DND-41 (cell line): ENCODE data around the gene TBL1XR1.

ENCODE experiments used
- ATAC-seq: fragments of 200-7000 bp; cut with Tn5 transposase; 3 replicates; pipeline ENCODE4 v1.9.1; 2021; ENCODE audit warnings: low read depth; ENCODE audit not compliant: insufficient read depth
- DNase-seq: peaks from one replicate; pipeline ENCODE4 v3.0.0-alpha.2; 2020
- H2AFZ ChIP-seq: 2 replicates; pipeline ENCODE4 v1.6.0; 2012; ENCODE audit warnings: low read depth, low read length
- H3K27ac ChIP-seq: 2 replicates; pipeline ENCODE4 v1.5.1; 2012; ENCODE audit warnings: low read length, inconsistent platforms
- H3K27me3 ChIP-seq: fragments of 200-600 bp; sonication (generic); 2 replicates; pipeline ENCODE4 v1.6.0; 2012; ENCODE audit warnings: low read length, mild to moderate bottlenecking, inconsistent platforms; ENCODE audit not compliant: insufficient read depth, poor library complexity
- H3K36me3 ChIP-seq: 2 replicates; pipeline ENCODE4 v1.5.1; 2012; ENCODE audit warnings: low read length, inconsistent platforms; ENCODE audit not compliant: insufficient read depth
- H3K4me1 ChIP-seq: 2 replicates; pipeline ENCODE4 v1.5.1; 2012; ENCODE audit warnings: mild to moderate bottlenecking, low read length; ENCODE audit not compliant: insufficient read depth
- H3K4me2 ChIP-seq: 2 replicates; pipeline ENCODE4 v1.6.0; 2012; ENCODE audit warnings: mild to moderate bottlenecking, moderate library complexity, low read length, inconsistent platforms; ENCODE audit not compliant: insufficient read depth
- H3K4me3 ChIP-seq, 2 experiments: fragments of 200-600 bp in 1 of 2; shearing (Covaris generic) in 1 of 2; 2 replicates each; pipeline ENCODE4 v1.5.1; 2012 to 2016; ENCODE audit warnings: inconsistent platforms in 2 of 2, low read length in 2 of 2, mild to moderate bottlenecking in 2 of 2, low read depth in 1 of 2, moderate library complexity in 1 of 2
- H3K79me2 ChIP-seq: 2 replicates; pipeline ENCODE4 v1.6.0; 2012; ENCODE audit warnings: low read length, inconsistent platforms; ENCODE audit not compliant: insufficient read depth
- H3K9ac ChIP-seq: 2 replicates; pipeline ENCODE4 v1.6.0; 2012; ENCODE audit warnings: low read depth, mild to moderate bottlenecking, inconsistent platforms, low read length, moderate library complexity
- H3K9me3 ChIP-seq: 2 replicates; pipeline ENCODE4 v1.5.1; 2012; ENCODE audit warnings: low read length, moderate library complexity, mild to moderate bottlenecking, inconsistent platforms; ENCODE audit not compliant: insufficient read depth, severe bottlenecking
- H4K20me1 ChIP-seq: 2 replicates; pipeline ENCODE4 v1.6.0; 2012; ENCODE audit warnings: low read length; ENCODE audit not compliant: insufficient read depth
- EZH2 ChIP-seq: IDR thresholded peaks from 3 replicates; pipeline ENCODE4 v1.6.1; 2012; ENCODE audit warnings: borderline replicate concordance, low read depth, mild to moderate bottlenecking, moderate library complexity, low read length, inconsistent platforms; ENCODE audit not compliant: severe bottlenecking
- TF ChIP-seq, protein P1 (sequence below): IDR thresholded peaks from 2 replicates; pipeline ENCODE4 v1.5.1; 2012; ENCODE audit warnings: borderline replicate concordance, low read length, moderate library complexity, mild to moderate bottlenecking; ENCODE audit not compliant: poor library complexity, severe bottlenecking; ENCODE audit errors: extremely low read depth

The TBL1XR1 gene

GRCh38 chr3:177131927-177132636 is 65.2 kb downstream of the TBL1XR1 start:
- Histone ChIP-seq H3K27me3 (no peaks in the 10 kb centered on the region), H3K4me3 (no peak overlapping the region), H3K36me3 (peaks cover 22% of the 10 kb centered on the region), H3K27ac (no peak overlapping the region; the same call in 1 of the 2 replicates), H3K4me1 (no peaks in the 10 kb centered on the region), H3K4me2 (no peak overlapping the region), H3K79me2 (peaks cover 100% of the 10 kb centered on the region), H4K20me1 (peaks cover 83% of the 10 kb centered on the region), H3K9ac (no peak overlapping the region), H2AFZ (no peak overlapping the region), H3K9me3 (no peaks in the 10 kb centered on the region)
- ATAC-seq = peak; percentile 23; the same call in 1 of the 3 replicates
- no peak for DNase-seq
- TF ChIP-seq, protein P1, sequence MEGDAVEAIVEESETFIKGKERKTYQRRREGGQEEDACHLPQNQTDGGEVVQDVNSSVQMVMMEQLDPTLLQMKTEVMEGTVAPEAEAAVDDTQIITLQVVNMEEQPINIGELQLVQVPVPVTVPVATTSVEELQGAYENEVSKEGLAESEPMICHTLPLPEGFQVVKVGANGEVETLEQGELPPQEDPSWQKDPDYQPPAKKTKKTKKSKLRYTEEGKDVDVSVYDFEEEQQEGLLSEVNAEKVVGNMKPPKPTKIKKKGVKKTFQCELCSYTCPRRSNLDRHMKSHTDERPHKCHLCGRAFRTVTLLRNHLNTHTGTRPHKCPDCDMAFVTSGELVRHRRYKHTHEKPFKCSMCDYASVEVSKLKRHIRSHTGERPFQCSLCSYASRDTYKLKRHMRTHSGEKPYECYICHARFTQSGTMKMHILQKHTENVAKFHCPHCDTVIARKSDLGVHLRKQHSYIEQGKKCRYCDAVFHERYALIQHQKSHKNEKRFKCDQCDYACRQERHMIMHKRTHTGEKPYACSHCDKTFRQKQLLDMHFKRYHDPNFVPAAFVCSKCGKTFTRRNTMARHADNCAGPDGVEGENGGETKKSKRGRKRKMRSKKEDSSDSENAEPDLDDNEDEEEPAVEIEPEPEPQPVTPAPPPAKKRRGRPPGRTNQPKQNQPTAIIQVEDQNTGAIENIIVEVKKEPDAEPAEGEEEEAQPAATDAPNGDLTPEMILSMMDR = no peak
- TF ChIP-seq EZH2 = no peak

- H3K4me1 ChIP-seq = no peaks in the 10 kb centered on the region
- H3K27me3 ChIP-seq = no peaks in the 10 kb centered on the region
- no peaks in the 10 kb centered on the region for H3K9me3 ChIP-seq
- peaks cover 100% of the 10 kb centered on the region for H3K79me2 ChIP-seq
- peaks cover 11% of the 10 kb centered on the region for H3K36me3 ChIP-seq
- DNase-seq (no peak), ATAC-seq (no peak)
- H3K9ac ChIP-seq = no peak overlapping the region
- no peak overlapping the region for H3K27ac ChIP-seq
- no peak for TF ChIP-seq EZH2
- TF ChIP-seq, protein P1 = no peak
- no peak overlapping the region for H3K4me2 ChIP-seq
- no peak overlapping the region for H3K4me3 ChIP-seq
- H2AFZ ChIP-seq = no peak overlapping the region
- H4K20me1 ChIP-seq = peaks cover 78% of the 10 kb centered on the region
These were observed 70.3 kb downstream of the TBL1XR1 start for GRCh38 chr3:177127008-177127407.

DNA sequence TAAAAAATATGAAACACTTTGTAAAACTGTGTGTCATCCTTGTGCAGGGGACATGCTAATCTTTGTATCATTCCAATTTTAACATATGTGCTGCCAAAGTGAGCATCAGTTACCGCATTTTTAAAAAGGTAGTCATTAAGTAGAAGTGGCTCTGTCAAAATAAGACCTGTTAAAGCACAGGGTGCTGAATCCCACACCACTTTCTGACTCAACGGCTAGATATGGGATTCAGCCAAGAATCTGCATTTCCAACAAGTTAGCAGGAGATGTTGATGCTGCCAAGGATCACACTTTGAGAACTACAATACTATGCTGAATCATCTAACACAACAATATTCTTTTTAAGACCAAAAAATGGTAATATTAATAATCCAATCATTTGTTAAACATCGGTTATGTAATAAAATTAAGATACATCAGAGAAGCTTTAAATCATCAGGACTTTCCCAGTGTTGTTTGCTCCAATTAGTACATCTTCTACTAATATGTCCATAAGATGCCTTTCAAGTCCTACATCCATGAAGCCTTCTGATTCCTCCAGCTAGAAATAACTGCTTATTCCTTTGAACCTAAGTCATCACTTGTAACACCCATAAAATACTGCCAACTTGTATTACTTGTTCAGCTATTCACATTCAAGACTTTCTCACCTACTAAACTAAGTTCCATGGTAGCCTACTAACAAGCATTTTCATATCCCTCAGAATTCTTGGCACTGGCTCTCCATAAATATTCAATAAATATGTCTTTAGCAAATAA is 71.1 kb downstream of the TBL1XR1 start:
- TF ChIP-seq EZH2 = no peak
- TF ChIP-seq, protein P1 = no peak
- no peak overlapping the region for H3K4me2 ChIP-seq
- no peak overlapping the region for H3K27ac ChIP-seq
- H3K36me3 ChIP-seq = peaks cover 9% of the 10 kb centered on the region; the same call in 1 of the 2 replicates
- H3K79me2 ChIP-seq = peaks cover 100% of the 10 kb centered on the region
- peaks cover 79% of the 10 kb centered on the region for H4K20me1 ChIP-seq
- ATAC-seq = no peak
- no peaks in the 10 kb centered on the region for H3K27me3 ChIP-seq
- H3K9ac ChIP-seq = no peak overlapping the region
- DNase-seq = no peak
- no peaks in the 10 kb centered on the region for H3K9me3 ChIP-seq
- H3K4me3 ChIP-seq = no peak overlapping the region
- H3K4me1 ChIP-seq = no peaks in the 10 kb centered on the region
- no peak overlapping the region for H2AFZ ChIP-seq
